GM20431 (cell line): Measurements from ENCODE around the gene RAP1B.
"Not testable (repeated sequence)": the region's sequence is repeated elsewhere in the genome, so short reads cannot be mapped to it uniquely, and the experiment has no call there.

Experiments
- in situ Hi-C: fragments of 300-500 bp; cut with MseI, MboI; formaldehyde crosslinking; loops from one replicate; pipeline ENCODE4 v1.15.0; 2020; ENCODE audit warnings: low sequenced_read_pairs; ENCODE audit not compliant: unreplicated experiment

Gene RAP1B

DNA sequence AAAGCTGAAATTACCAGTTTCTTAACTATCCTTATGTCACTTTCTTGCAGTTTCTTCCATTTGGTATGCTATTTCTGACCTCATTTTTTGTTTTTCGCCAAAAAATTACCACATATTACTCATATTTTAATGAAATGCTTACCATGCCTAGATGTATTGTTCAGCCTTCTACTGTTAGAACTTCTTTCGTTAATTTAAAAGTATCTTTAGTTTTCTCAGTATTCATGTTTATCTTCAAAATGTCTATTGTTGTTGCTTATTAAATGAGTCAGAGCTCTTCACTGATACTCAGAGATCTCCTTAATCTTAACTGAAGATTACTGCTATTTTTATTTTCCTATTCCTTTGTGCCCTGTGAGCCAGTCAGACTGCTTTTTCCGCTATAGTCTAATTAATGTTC lies 20.5 kb downstream of the RAP1B start:
- in situ Hi-C loops, result no loop called here

DNA sequence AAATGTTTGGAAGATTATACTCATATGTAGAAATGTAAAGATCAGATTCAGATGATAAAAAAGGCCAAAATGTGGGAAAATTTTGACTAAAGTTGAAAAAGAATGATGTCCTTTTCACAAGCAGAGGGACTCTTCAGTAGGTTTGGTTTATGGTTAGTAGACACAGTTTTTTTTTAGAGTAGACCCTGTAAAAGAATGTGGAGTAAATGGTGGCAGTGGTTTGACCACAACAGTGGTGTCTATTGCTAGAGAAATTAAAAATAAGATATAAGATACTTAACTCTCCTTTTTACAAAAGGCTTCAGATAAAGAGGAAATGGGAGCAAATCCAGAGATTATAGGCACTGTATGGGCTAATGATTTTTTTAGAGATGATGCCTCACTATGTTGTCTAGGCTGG lies 21.8 kb downstream of the RAP1B start:
- in situ Hi-C loops, result no loop called here

DNA sequence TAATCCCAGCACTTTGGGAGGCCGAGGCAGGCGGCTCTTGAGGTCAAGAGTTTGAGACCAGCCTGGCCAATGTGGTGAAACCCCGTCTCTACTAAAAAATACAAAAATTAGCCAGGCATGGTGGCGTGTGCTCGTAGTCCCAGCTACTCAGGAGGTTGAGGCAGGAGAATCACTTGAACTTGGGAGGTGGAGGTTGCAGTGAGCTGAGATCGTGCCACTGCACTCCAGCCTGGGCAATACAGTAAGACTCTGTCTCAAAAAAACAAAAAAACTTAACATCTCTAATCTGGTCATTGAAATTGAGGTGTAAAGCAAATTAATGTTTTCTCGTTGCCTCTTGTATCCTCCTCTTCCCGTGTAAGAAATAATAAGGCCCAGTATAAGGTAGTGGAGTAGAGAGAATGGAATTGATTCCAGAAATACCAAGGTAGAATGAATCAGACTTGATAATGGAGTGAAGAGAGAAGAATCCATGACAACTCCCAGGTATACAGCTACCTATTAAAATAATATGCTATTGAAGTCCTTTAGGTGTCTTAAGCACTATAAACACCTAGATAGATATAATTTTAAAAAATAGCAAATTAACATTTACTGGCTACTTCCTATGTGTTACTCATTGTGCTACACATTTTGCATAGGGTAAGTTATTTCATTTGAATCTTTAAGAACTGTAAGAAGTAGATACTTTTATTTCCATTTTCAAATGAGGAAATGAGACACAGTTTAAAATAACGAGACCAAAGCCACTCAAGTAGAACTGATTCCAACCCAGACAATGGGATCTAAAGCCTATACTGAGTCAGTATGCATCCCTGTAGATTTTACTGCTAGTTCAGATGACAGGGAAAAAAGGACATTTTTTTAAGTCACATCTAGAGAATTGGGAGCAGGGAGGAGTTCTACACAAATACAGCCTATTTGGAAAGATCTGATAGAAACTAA lies 23.2 kb downstream of the RAP1B start:
- in situ Hi-C loops, result no loop called here

DNA sequence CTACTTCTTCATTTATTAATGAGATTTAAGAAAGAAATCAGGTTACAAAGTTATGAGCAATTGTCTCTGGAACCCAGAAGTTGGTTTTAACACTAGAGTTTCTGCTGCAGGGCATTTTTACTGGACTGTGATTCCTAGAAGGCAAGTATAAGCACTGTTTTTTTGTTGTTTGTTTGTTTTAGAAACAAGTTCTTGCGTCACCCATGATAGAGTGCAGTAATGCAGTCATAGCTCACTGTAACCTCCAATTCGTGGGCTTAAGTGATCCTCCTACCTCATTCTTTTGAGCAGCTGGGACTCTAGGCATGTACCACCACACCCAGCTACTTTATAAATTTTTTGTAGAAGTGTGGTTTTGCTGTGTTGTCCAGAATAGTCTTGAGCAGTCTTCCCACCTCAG lies 25.6 kb downstream of the RAP1B start:
- in situ Hi-C loops, result no loop called here

DNA sequence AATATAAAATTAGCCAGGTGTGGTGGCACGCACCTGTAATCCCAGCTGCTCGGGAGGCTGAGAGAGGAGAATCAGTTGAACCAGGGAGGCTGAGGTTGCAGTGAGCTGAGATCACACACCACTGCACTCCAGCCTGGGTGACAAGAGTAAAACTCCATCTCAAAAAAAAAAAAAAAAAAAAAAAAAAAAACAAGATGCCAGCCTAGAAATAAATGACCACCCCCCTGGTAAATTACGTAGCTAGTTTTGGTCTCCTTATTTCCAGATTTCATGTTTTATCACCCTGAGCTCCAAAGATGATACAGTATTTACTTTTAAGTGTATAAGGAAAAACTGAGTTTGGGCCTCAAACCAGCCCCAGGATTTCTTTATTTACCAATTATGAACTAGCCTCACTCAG lies 26.7 kb downstream of the RAP1B start:
- in situ Hi-C loops, result not testable (repeated sequence)

DNA sequence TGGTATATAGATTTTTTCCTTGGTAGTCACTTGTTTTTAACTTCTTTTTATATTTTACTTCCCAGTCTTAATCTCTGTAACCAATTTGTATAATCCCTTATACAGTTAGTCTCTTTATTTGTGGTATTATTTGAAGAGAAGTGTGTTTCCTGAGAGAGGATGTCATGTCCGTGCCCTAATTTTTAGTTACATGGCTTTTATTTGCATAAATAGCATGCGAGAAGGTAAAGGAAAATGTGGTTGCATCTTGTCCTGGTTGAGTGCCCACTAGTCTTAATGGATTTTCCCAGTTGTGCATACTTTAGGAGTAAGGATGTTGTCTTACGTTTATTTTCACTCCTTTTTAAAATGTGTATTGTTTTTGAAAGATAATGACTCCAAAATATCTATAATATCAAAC lies 27.5 kb downstream of the RAP1B start:
- in situ Hi-C loops, result no loop called here

DNA sequence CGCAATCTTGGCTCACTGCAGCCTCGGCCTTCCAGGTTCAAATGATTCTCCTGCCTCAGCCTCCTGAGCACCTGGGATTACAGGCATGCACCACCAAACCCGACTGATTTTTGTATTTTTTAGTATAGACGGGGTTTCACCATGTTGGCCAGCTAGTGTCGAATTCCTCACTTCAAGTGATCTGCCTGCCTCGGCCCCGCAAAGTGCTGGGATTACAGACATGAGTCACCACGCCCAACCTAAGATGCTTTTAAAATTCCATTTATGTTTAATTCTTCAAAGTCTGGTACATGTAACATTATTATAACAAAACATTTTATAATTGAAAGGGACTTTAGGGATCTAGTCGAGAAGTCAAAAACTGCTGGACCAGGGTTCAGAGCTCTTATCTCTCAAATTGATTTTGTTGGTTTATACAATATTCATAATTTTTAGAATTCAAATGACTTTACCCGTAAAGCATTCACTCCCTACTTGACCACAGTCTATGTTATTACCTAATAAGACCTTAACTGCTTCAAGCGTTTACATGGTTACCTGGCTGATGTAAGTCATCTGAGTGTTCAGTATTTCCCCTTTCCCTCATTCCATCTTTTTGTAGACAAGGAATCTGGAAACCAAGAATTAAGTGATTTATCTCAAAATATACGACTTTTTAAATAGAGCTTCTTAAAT lies 28.2 kb downstream of the RAP1B start:
- in situ Hi-C loops, result no loop called here

DNA sequence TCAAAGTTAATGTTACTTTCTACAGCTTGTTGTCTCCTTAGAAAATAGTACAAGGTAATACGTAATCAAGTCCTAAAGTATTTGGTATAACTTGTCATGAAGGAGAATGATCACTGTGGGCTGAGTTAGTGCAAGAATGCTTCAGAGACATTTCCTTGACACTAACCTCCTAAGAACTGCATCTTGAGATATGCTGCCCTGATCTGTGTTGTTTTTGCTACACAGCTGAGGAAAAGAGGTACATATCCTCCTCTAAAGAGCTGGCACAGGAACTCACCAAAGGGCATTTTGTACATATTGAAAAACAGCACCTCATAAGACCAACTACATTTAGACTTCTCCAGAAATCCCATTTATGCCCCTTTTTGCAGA lies 28.7 kb downstream of the RAP1B start:
- in situ Hi-C loops, result no loop called here

DNA sequence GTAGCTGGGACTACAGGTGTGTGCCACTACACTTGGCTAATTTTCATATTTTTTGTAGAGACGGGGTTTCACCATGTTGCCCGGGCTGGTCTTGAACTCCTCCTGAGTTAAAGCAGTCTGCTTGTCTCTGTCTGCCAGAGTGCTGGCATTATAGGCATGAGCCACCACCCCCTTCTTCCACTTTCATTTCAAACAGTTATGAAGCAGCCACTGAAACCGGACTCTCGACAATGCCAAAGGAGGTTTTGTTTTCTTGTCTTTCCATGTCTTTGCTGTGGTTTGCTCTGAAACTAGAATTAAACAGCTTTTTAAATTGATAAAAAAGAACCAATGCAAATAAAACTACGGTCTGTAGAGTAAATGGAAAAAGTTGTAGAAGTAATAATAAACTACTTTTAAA lies 30.4 kb downstream of the RAP1B start:
- in situ Hi-C loops, result no loop called here

DNA sequence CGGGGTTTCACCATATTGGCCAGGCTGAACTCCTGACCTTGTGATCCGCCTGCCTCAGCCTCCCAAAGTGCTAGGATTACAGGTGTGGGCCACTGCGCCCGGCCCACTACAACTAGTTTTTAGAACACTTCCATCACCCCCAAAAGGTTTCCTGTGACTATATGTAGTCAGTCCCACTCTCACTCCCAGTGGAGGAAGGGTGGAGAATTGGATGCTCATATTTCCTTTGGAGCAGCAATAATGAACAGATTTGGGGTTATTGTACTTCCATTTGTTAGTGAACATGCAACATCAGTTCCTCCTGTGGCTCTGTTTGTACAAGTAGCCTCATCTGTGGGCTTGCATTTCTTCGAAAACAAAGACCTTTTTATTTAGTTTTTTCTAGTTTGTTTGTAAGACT lies 35.8 kb downstream of the RAP1B start:
- in situ Hi-C loops, result no loop called here

DNA sequence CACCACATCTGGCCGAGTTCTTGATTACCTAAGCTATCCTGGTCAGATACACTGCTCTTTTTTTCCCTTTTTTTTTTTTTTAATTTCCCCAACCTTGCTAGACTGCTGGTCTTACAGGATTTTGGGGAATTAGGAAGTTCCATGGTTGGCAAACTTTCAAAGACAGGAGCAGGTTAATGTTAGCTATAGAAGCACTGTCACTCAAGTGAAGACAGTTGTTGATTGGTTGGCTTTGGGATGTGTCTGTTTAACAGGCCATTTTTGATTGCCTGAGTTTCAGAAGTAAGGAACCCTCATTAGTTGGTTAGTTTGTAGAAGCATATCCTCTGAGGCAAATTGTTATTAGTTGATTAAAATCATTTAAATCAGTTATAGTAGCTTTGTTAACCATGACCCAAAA lies 36.8 kb downstream of the RAP1B start:
- in situ Hi-C loops, result no loop called here

DNA sequence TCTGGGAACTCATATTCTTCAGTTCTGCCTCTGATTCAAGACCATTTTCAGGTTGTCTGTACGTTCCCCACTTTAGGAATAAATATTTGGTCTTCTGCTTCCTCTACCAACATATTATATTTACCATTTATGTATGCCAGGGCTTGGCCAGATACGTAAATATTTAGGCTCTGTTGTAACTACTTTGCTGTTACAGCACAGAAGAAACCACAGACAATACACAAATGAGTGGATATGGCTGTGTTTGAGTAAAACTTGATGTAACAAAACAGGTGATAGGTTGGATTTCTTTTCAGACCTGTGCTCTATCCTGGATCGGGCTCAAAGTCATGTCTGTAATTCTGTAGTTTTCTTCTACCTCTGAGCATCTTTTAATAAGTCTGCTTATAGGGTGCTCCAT lies 37.5 kb downstream of the RAP1B start:
- in situ Hi-C loops, result no loop called here

DNA sequence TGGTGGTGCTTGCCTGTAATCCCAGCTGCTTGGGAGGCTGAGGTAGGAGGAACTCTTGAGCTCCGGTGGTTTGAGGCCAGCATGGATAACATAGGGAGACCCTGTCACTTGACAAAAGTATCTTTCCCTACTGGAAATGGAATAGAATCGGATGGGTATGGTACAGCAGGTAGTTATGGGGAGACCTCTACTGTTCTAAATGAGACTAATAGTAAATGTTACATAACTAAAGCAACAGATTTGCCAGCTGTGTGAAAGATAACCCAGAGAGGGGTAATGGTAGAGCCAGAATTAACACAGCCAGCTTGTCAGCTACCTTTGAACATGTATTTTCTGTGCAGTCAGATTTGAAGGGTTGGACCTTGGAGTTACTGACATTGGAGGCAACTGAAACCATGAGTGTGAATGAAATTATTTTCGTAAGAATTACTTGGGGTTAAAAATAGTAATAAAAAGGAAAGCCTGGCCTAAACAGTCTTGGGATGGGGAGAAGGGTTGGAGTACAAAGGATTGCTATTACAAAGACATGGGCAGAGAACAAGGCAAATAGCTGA lies 54.4 kb downstream of the RAP1B start:
- in situ Hi-C loops, result no loop called here

DNA sequence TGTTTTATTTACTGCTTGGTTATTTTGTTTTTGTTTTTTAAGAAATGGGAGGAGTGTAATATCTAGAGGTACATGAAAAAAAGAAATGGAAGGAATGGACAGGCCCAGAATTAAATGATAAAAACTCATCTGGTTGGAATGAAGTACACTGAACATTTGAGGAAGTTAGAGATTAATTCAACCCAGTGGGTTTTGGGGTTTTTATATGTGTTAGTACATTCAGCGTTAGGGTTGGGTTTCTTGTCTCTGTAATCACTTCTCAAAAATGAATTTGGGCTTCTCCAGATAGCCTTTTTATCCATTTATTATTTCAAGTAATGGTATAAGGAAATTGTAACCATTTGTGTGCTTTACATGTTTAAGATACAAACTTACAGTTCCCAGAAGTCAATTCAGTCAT lies 56.6 kb downstream of the RAP1B start:
- in situ Hi-C loops, result no loop called here

DNA sequence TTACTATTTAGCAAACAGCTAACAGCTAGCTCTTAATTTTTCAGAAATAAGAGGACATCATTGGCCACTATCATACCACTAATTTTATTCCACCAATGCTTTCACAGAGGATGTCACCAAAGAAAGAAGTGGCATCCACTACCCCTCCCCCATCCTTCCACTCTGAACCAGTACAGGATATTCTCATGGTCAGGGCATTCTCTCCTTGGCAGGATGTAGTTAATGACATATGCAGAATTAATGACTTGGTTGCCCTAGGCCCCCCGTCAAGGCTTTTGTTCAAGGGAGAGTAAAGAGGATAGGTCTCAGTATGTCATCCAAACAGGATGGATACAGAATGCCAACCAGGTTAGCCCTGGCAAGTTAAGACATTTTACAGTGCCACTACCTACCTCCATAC lies 57.2 kb downstream of the RAP1B start:
- in situ Hi-C loops, result no loop called here

DNA sequence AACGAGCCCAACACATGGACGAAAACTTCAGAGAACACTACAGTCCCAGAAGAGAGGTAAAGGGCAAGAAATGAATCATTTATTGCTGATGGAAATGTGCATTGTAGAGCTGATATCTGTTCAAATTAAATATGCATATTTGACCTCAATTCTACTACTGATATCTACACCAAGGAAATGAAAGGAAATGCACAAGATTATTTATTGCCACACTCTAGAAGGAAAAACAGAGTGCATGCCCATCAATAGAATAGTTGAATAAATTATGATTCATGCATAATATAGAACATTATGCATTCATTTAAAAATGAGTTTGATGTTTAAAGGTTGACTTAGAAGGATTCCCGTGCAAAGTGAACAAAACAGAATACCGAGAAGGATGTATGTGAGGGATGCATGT lies 60.5 kb downstream of the RAP1B start:
- in situ Hi-C loops, result no loop called here

DNA sequence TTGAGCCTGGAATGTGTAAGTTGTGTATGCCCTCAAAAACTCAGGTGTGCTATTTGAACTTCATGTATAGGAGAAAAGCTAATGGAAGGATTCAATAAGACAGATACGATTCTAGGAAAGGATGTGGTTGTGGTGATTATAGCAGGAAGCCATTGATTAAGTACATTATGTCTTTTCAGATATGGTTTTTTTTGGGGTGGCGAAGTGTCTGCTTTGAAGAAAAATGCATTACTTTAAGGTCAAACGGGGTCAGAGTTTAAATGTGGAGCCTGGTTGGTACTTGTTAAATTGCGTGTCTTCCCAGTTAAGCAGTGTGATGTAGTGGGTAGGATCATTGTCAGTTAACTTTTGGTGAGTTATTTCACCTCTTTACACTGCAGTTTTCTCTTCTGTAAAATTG lies 63.1 kb downstream of the RAP1B start:
- in situ Hi-C loops, result no loop called here

DNA sequence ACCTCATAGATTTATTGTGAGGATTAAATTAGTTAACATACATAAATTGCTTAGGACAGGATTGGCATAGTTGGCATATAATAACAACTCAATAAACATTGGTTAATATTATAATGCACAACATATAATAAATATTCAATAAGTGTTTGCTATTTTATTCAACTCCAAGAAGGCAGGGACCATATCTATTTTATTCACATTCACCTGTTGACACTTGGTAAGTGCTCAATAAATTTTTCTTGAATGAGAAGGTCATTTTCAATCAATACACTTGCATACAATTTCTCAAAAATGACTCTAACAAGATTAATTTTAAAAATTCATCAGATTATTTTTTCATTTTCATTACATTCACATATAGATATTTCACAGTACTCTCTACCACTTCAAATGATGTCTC lies 63.7 kb downstream of the RAP1B start:
- in situ Hi-C loops, result no loop called here

DNA sequence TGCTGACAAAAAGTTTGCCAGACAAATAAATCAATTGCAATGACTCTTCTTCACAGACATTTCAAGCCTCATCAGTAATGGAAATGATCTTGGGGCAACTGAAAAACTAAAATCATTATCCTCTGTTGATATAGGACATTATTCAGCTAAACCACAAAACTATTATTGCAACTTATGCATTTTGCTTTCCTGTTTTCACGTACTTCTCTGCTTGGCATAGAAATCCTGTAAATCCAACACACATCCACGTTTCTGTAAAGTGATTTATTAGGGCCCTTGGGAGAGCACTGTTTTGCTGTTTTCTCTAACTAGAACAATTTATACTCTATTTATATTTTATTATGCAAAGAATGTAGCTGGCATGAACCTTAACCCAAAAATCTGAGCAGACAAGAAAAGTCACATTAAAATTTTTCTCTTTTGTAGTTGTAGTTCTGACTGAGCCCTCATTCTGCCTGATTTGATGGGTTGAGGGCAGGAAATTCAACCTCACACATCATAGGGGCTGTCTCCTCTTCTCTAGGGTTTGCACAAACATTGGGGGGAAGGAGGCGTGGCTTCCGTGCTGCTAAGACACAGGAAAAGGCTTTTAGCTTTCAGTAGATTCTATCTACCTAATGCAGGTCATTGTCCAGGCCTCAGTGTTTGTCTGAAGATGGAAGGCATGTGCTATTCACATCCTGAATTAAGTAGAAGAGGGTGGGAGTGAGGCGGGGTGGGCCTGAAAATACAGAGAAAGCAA lies 64.6 kb downstream of the RAP1B start:
- in situ Hi-C loops, result loop anchor here (25.0 kb wide), 1 partner anchor 338 kb away; the partner anchor contains the start of gene MDM1

DNA sequence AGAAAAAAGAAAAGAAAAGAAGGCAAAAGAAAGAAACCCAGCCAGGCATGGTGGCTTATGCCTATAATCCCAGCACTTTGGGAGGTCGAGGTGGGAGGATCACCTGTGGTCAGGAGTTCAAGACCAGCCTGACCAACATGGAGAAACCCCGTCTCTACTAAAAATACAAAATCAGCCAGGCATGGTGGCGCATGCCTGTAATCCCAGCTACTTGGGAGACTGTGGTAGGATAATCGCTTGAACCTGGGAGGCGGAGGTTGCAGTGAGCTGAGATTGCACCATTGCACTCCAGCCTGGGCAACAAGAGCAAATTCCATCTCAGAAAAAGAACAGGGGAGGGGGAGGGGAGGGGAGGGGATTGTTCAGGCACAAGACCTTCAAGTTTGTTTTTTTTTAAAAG lies 66.2 kb downstream of the RAP1B start:
- in situ Hi-C loops, result loop anchor here (25.0 kb wide), 1 partner anchor 340 kb away; the partner anchor contains the start of gene MDM1

DNA sequence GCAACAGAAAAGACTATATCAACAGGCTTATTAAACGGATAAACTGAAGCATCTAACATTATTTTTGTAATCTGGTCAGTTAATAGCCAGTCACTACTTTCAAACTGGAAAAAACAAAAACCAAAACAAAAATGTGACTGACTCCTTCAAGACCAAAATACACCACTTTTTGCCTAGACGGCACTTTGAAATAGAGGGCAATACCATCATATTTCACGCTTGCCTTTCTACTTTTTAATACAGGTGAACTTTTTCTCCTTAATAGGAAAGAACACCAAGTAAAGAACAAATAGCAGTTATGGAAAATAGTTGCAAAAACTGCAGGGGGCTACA lies 75.5 kb downstream of the RAP1B start:
- in situ Hi-C loops, result loop anchor here (25.0 kb wide), 1 partner anchor 349 kb away; the partner anchor contains the start of gene MDM1
